ENCODE results near the gene BEND2.

DNA sequence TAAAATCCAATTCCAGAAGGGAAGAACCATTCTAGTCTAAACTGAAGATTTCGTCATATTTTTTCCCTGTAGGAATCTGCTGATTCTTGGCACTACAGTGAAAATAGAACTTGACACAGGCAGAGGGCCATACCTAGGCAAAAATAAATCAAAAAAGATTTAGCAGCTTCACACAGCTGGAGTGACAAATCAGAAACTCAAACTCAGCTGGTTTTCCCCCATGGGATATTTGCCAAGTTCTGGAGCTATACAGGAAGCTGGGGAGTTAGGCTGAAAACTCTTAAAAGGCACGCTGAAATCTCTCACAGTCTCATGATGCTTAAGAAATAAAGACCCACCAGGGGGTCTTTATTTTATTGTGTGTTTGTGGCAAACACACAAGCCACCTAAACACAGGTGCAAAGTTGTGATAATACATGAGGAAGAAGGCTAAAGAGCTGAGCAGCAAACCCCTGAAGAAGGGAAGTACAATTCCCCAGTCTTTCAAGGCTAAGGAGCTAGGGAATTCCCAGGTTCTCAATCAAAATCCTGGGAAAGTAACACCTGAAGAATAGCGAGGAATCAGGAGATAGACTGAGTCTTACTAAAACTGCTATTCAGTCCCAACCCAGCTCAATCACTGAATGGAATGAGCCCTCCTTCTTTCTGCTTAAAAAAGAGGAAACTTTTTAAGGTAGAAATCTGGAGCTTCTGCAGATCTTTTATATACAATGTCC, 32.1 kb upstream of the BEND2 start:
- no peak for TF ChIP-seq ZNF138 (CRISPR knock-in tag; conservative IDR thresholded peaks at IDR 0.05)
- TF ChIP-seq ZNF416 (CRISPR knock-in tag; IDR thresholded peaks at IDR 0.05) = no peak

Data from WTC11 (cell line).